PC-9 (cell line): ENCODE results near the gene OR52H1. TPM values are rescaled to one million over a fixed set of nuclear protein-coding genes. Genes with fewer than 3 reads are reported as not detected.

Source experiments
- BruUV-seq: library from RNA; stranded (reverse); fragments of 400-500 nt; replicated peaks from 2 replicates; lab custom pipeline; 2021; lab: Mats Ljungman, UMichigan
- CTCF ChIA-PET: fragments of 300-600 bp; sonication (Branson Sonifier 250); formaldehyde crosslinking; loops from one replicate; lab custom pipeline; 2022; ENCODE audit warnings: antibody characterized with exemption; lab: Charles Lee
- POLR2A ChIA-PET: fragments of 300-600 bp; sonication (Branson Sonifier 250); formaldehyde crosslinking; loops from one replicate; lab custom pipeline; 2022; ENCODE audit warnings: antibody characterized with exemption; ENCODE audit not compliant: unreplicated experiment; lab: Charles Lee
- DNase-seq, 2 experiments: peaks; one replicate each; pipeline versions ENCODE4 v3.0.0 to v3.0.0-alpha.2; 2015 to 2022; ENCODE audit warnings: mixed read lengths in 1 of 2
- H2AFZ ChIP-seq: fragments of 200-600 bp; sonication (generic); 2 replicates; pipeline ENCODE4 v1.8.1; 2017; ENCODE audit warnings: antibody characterized with exemption
- H3F3A ChIP-seq: fragments of 200-600 bp; sonication (generic); 2 replicates; pipeline ENCODE4 v1.8.1; 2017; ENCODE audit warnings: antibody characterized with exemption, mild to moderate bottlenecking, low read depth; ENCODE audit not compliant: insufficient read depth
- H3K27ac ChIP-seq: fragments of 200-600 bp; sonication (generic); 2 replicates; pipeline ENCODE4 v1.6.1; 2016; ENCODE audit warnings: mixed run types
- H3K27me3 ChIP-seq: fragments of 200-600 bp; sonication (generic); 2 replicates; pipeline ENCODE4 v1.6.1; 2016; ENCODE audit warnings: low read depth, mixed run types; ENCODE audit not compliant: insufficient read depth
- H3K36me3 ChIP-seq: fragments of 200-600 bp; sonication (generic); 2 replicates; pipeline ENCODE4 v1.6.1; 2016; ENCODE audit warnings: low read depth, mixed run types
- H3K4me1 ChIP-seq: fragments of 200-600 bp; sonication (generic); replicated peaks from 2 replicates; pipeline ENCODE4 v1.6.1; 2016; ENCODE audit warnings: mixed run types; ENCODE audit not compliant: insufficient read depth
- H3K4me2 ChIP-seq: fragments of 200-600 bp; sonication (generic); 2 replicates; pipeline ENCODE4 v1.6.1; 2017; ENCODE audit warnings: mixed run types
- H3K4me3 ChIP-seq: fragments of 200-600 bp; sonication (generic); 2 replicates; pipeline ENCODE4 v1.6.1; 2016; ENCODE audit warnings: mixed run types
- H3K79me2 ChIP-seq: fragments of 200-600 bp; sonication (generic); 2 replicates; pipeline ENCODE4 v1.6.1; 2017; ENCODE audit warnings: low read depth, mixed run types
- H3K9me2 ChIP-seq: fragments of 200-600 bp; sonication (generic); 2 replicates; pipeline ENCODE4 v1.8.1; 2017; ENCODE audit warnings: mild to moderate bottlenecking; ENCODE audit not compliant: insufficient read depth
- H3K9me3 ChIP-seq: fragments of 200-600 bp; sonication (generic); 2 replicates; pipeline ENCODE4 v1.8.1; 2016; ENCODE audit warnings: low read depth; ENCODE audit not compliant: insufficient read depth
- H4K20me1 ChIP-seq: fragments of 200-600 bp; sonication (generic); 2 replicates; pipeline ENCODE4 v1.8.1; 2017; ENCODE audit not compliant: insufficient read depth
- EZH2 ChIP-seq: fragments of 200-600 bp; sonication (generic); IDR thresholded peaks from 2 replicates; pipeline ENCODE4 v1.8.0; 2017; ENCODE audit warnings: antibody characterized with exemption, low read depth
- intact Hi-C: fragments of 100-400 bp; cut with micrococcal nuclease; formaldehyde crosslinking; loops from one replicate; pipeline ENCODE4 v1.10.0; 2022; ENCODE audit not compliant: unreplicated experiment
- total RNA-seq: library from RNA; stranded (reverse); gene quantifications from 2 replicates; pipeline ENCODE4 v1.2.3, GENCODE V29; 2021
- TF ChIP-seq, protein P1 (sequence below): fragments of 200-600 bp; sonication (generic); conservative IDR thresholded peaks from 2 replicates; pipeline ENCODE4 v1.6.1; 2017; ENCODE audit warnings: mixed run types, antibody characterized with exemption, mild to moderate bottlenecking, moderate library complexity

OR52H1 gene
- total RNA-seq, 1 experiment from 2014 or later = not detected

DNA sequence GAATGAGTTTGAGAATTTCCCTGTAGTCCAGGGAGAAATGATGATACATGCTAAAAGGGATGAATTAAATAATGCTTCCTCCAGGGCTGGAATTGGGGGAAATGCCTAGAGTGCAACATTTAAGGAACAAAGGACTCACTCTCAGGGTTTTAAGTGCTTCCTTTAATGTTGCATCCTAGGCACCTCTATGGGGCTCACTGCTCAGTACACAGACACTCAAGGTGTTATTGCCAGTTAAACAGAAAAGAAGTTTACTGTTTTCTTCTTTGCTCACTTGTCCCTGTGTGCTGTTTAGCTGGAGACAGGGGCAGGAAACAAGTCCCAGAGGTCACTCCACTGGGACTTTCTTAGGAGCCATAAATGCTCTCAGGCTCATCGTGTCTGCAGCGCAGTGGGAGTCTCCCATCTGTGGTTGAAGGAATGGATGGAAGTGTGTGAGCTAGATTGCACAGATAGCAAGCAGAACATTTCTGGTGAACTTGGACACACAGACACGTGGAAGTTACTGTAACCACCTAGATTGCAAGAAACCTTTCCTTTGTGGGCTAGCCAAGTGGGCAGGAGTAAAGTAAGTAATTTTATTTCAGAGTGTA lies 8.4 kb upstream of the OR52H1 start:
- POLR2A ChIA-PET = no interaction called here
- intact Hi-C loops = no loop called here

DNA sequence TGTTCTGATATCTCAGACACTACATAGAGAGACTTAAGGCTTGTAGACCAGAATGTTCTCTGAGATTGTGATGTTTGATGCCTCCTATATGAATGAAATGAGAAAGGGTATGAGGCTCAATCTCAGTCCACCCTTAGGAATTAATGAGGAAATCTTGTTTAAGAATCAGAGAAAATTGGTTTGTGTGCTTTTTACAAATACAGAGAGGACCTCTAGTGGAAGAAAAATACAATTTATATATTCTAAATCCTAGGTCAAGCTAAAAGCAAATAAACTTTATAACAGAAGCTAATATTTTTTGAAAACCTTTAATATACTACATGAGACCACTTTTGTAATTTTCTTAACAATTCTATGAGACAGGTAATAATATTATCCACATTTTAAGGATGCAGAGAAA lies 5.0 kb upstream of the OR52H1 start:
- Histone ChIP-seq H3K27ac (no peak overlapping the region), H3K4me1 (peaks cover 13% of the 10 kb centered on the region; the same call in 1 of the 2 replicates), H3F3A (no peaks in the 10 kb centered on the region), H3K4me2 (no peak overlapping the region), H4K20me1 (no peaks in the 10 kb centered on the region), H3K4me3 (no peak overlapping the region), H3K36me3 (no peaks in the 10 kb centered on the region), H3K79me2 (no peaks in the 10 kb centered on the region), H3K27me3 (no peaks in the 10 kb centered on the region), H3K9me2 (no peaks in the 10 kb centered on the region), H3K9me3 (no peaks in the 10 kb centered on the region), H2AFZ (no peak overlapping the region)
- ChIA-PET CTCF (no interaction called here), POLR2A (no interaction called here)
- TF ChIP-seq, protein P1, sequence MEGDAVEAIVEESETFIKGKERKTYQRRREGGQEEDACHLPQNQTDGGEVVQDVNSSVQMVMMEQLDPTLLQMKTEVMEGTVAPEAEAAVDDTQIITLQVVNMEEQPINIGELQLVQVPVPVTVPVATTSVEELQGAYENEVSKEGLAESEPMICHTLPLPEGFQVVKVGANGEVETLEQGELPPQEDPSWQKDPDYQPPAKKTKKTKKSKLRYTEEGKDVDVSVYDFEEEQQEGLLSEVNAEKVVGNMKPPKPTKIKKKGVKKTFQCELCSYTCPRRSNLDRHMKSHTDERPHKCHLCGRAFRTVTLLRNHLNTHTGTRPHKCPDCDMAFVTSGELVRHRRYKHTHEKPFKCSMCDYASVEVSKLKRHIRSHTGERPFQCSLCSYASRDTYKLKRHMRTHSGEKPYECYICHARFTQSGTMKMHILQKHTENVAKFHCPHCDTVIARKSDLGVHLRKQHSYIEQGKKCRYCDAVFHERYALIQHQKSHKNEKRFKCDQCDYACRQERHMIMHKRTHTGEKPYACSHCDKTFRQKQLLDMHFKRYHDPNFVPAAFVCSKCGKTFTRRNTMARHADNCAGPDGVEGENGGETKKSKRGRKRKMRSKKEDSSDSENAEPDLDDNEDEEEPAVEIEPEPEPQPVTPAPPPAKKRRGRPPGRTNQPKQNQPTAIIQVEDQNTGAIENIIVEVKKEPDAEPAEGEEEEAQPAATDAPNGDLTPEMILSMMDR = peak; percentile 34; the same call in 1 of the 2 replicates
- no peak for TF ChIP-seq EZH2
- no peak for DNase-seq
- no TSS peak for BruUV-seq
- intact Hi-C loops = no loop called here

More for the DNA sequence above, 8.4 kb upstream of the OR52H1 start:
- H3K36me3 ChIP-seq = no peaks in the 10 kb centered on the region
- H3K9me3 ChIP-seq = no peaks in the 10 kb centered on the region
- no peaks in the 10 kb centered on the region for H4K20me1 ChIP-seq
- no TSS peak for BruUV-seq
- no peaks in the 10 kb centered on the region for H3K9me2 ChIP-seq
- H3K27ac ChIP-seq = no peak overlapping the region
- no peak overlapping the region for H3K4me3 ChIP-seq
- no peak overlapping the region for H2AFZ ChIP-seq
- H3K79me2 ChIP-seq = no peaks in the 10 kb centered on the region
- TF ChIP-seq, protein P1 = no peak
- TF ChIP-seq EZH2 = no peak
- DNase-seq = no peak
- H3K4me1 ChIP-seq = no peaks in the 10 kb centered on the region
- CTCF ChIA-PET = interaction anchor here (0.5 kb wide), 1 partner anchor 155 kb away, joined by 3 read pairs; no protein-coding TSS in a partner anchor
- H3K27me3 ChIP-seq = no peaks in the 10 kb centered on the region
- H3F3A ChIP-seq = no peaks in the 10 kb centered on the region
- no peak overlapping the region for H3K4me2 ChIP-seq

DNA sequence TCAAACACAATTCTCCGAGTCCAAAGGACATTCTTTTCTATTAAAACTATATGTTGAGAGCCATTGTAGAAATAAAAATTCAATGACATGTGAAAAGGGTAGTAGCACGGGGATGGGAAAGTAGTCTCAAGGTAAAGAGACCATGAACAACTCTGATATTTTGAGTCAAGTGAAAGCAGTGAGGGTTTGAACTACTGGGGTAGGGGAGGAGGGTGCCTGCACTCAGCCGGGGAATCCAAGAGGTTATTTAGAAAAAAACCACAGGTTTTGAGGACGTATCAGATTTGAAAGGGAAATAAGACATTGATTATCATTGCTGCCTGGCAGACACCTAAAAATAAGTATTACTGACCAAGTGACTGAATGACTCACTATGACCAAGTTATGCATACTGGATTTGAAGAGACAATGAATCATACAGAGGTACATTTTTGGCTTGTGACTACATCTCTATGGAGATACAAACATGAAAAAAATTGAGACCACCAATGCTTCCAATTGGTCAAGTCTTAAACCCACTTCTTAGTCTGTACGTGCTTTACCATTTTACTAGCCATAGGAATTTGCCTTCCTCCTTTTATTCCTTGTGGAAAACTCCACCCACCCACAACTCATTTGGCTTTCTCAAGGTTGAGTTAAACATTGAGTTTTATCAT lies 2.2 kb upstream of the OR52H1 start:
- ChIA-PET CTCF (no interaction called here), POLR2A (no interaction called here)
- H3K79me2 ChIP-seq = no peaks in the 10 kb centered on the region
- no peak overlapping the region for H2AFZ ChIP-seq
- H3K4me1 ChIP-seq = peaks cover 13% of the 10 kb centered on the region; the same call in 1 of the 2 replicates
- no peaks in the 10 kb centered on the region for H3K27me3 ChIP-seq
- H3K4me2 ChIP-seq = peak overlapping the region; percentile 32; the same call in 1 of the 2 replicates
- DNase-seq = peak in 1 of 2 experiments; percentile 71
- no peaks in the 10 kb centered on the region for H4K20me1 ChIP-seq
- no peak overlapping the region for H3K4me3 ChIP-seq
- H3K9me3 ChIP-seq = no peaks in the 10 kb centered on the region
- no peak overlapping the region for H3K27ac ChIP-seq
- TF ChIP-seq, protein P1 = no peak
- TF ChIP-seq EZH2 = no peak
- H3F3A ChIP-seq = no peaks in the 10 kb centered on the region
- intact Hi-C loops = no loop called here
- no TSS peak for BruUV-seq
- H3K9me2 ChIP-seq = no peaks in the 10 kb centered on the region
- no peaks in the 10 kb centered on the region for H3K36me3 ChIP-seq
